A549 (cell line): ENCODE results near the gene AKR1E2.

Source experiments
- CTCF ChIP-seq: fragments of >200 bp; sonication (Bioruptor Twin); formaldehyde crosslinking; IDR thresholded peaks from 3 replicates; pipeline ENCODE4 v1.5.1; 2016
- EHMT2 ChIP-seq: fragments of 200-600 bp; sonication (generic); IDR thresholded peaks from 2 replicates; pipeline ENCODE4 v1.6.1; 2016; ENCODE audit warnings: antibody characterized with exemption, low read depth, mild to moderate bottlenecking, moderate library complexity
- EP300 ChIP-seq, 2 experiments: fragments of >200 bp; sonication (Bioruptor Twin); formaldehyde crosslinking; IDR thresholded peaks; 2 replicates in 1 of 2; 3 replicates in 1 of 2; pipeline ENCODE4 v1.6.1; 2016 to 2017
- GATA3 ChIP-seq: IDR thresholded peaks from 2 replicates; pipeline ENCODE4 v1.6.1; 2012; ENCODE audit warnings: borderline replicate concordance
- KDM5A ChIP-seq: fragments of 200-600 bp; sonication (generic); IDR thresholded peaks from 2 replicates; pipeline ENCODE4 v1.6.1; 2016; ENCODE audit warnings: antibody characterized with exemption, mild to moderate bottlenecking
- POLR2A ChIP-seq: IDR thresholded peaks from 2 replicates; pipeline ENCODE4 v1.6.1; 2012; ENCODE audit warnings: mild to moderate bottlenecking, low read length
- RAD21 ChIP-seq, 2 experiments: fragments of >200 bp in 1 of 2; sonication (Bioruptor Twin) in 1 of 2; formaldehyde crosslinking in 1 of 2; IDR thresholded peaks in 1 of 2; conservative IDR thresholded peaks in 1 of 2; 2 replicates in 1 of 2; 3 replicates in 1 of 2; pipeline ENCODE4 v1.6.1; 2012 to 2018; ENCODE audit warnings: inconsistent platforms in 1 of 2
- RFX5 ChIP-seq: fragments of 450-650 bp; IDR thresholded peaks from 2 replicates; pipeline ENCODE4 v1.7.1; 2014; ENCODE audit warnings: antibody characterized with exemption, mild to moderate bottlenecking, moderate library complexity

- no peak for TF ChIP-seq GATA3
- TF ChIP-seq CTCF = no peak
- no peak for TF ChIP-seq KDM5A
- TF ChIP-seq EP300 (IDR thresholded peaks at IDR 0.05) = no peak
- TF ChIP-seq RFX5 = no peak
- TF ChIP-seq POLR2A = no peak
- no peak for TF ChIP-seq EHMT2
- TF ChIP-seq RAD21 (conservative IDR thresholded peaks at IDR 0.05 in 1 of 2, IDR thresholded peaks at IDR 0.05 in 1 of 2) = no peak
Measured at GRCh38 chr10:4865945-4866661, 40.1 kb downstream of the AKR1E2 start.
